GM19193 (cell line): ENCODE results near the gene DPH2.

Experiments used
- POLR2A ChIP-seq: IDR thresholded peaks from 4 replicates; pipeline ENCODE4 v1.6.1; 2011; ENCODE audit not compliant: insufficient read depth, insufficient read length; ENCODE audit errors: extremely low read depth

Gene DPH2

GRCh38 chr1:43954036-43954435 lies 15.8 kb upstream of the DPH2 start:
- TF ChIP-seq POLR2A: no peak

GRCh38 chr1:43956234-43956633 lies 13.6 kb upstream of the DPH2 start:
- no peak for TF ChIP-seq POLR2A

GRCh38 chr1:43957407-43958040 lies 12.3 kb upstream of the DPH2 start:
- TF ChIP-seq POLR2A: no peak

GRCh38 chr1:43958351-43959255 lies 11.2 kb upstream of the DPH2 start:
- TF ChIP-seq POLR2A: no peak

- TF ChIP-seq POLR2A: no peak
These were observed 9.0 kb upstream of the DPH2 start for GRCh38 chr1:43960798-43961197.

- no peak for TF ChIP-seq POLR2A
These were observed 8.1 kb upstream of the DPH2 start for GRCh38 chr1:43961692-43962091.

GRCh38 chr1:43962324-43962723 lies 7.5 kb upstream of the DPH2 start:
- TF ChIP-seq POLR2A: no peak

GRCh38 chr1:43963006-43963405 lies 6.8 kb upstream of the DPH2 start:
- no peak for TF ChIP-seq POLR2A

- no peak for TF ChIP-seq POLR2A
These were observed 5.9 kb upstream of the DPH2 start for GRCh38 chr1:43963890-43964289.

- no peak for TF ChIP-seq POLR2A
These were observed 4.5 kb upstream of the DPH2 start for GRCh38 chr1:43965316-43965715.

- TF ChIP-seq POLR2A: no peak
These were observed 1.4 kb upstream of the DPH2 start for GRCh38 chr1:43968348-43968948.

- no peak for TF ChIP-seq POLR2A
These were observed 429 bp upstream of the DPH2 start for GRCh38 chr1:43969416-43969745.

GRCh38 chr1:43970502-43970901 lies 692 bp downstream of the DPH2 start:
- no peak for TF ChIP-seq POLR2A

GRCh38 chr1:43970911-43971310 lies 1.1 kb downstream of the DPH2 start:
- TF ChIP-seq POLR2A: no peak

GRCh38 chr1:43971336-43971980 lies 1.6 kb downstream of the DPH2 start:
- no peak for TF ChIP-seq POLR2A
